Astrocyte of the hippocampus (primary cell): ENCODE measurements around the gene CCDC150.
A peak's percentile ranks its signal among the peaks of the same experiment; 100 is the strongest.
"Not testable (repeated sequence)": the region's sequence is repeated elsewhere in the genome, so short reads cannot be mapped to it uniquely, and the experiment has no call there.

Experiments
- DNase-seq: peaks from one replicate; pipeline ENCODE4 v3.0.0; 2011; ENCODE audit warnings: low read depth, low spot score

CCDC150 gene

GRCh38 chr2:196711625-196712024 is 72.1 kb downstream of the CCDC150 start:
- no peak for DNase-seq

DNA sequence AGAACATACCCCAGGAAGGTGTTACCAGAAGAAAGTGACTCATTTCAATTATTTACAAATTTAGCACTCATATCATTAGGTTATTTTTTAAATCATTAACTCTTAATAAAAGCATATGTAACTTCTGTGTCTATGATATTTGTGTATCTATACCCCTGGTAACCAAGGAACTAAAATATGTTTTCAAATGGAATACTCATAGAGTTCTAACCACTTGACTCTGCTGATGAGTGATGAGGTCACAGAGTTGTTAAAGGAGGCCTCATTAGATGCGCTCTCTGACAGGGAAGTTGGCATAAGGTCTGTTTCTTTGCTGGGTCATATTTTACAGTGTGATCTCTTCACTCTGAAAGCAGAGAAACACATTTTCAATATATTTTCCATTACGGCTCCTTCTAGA is 73.4 kb downstream of the CCDC150 start:
- DNase-seq = no peak

- no peak for DNase-seq
These were observed 79.0 kb downstream of the CCDC150 start for GRCh38 chr2:196718419-196719109.

DNA sequence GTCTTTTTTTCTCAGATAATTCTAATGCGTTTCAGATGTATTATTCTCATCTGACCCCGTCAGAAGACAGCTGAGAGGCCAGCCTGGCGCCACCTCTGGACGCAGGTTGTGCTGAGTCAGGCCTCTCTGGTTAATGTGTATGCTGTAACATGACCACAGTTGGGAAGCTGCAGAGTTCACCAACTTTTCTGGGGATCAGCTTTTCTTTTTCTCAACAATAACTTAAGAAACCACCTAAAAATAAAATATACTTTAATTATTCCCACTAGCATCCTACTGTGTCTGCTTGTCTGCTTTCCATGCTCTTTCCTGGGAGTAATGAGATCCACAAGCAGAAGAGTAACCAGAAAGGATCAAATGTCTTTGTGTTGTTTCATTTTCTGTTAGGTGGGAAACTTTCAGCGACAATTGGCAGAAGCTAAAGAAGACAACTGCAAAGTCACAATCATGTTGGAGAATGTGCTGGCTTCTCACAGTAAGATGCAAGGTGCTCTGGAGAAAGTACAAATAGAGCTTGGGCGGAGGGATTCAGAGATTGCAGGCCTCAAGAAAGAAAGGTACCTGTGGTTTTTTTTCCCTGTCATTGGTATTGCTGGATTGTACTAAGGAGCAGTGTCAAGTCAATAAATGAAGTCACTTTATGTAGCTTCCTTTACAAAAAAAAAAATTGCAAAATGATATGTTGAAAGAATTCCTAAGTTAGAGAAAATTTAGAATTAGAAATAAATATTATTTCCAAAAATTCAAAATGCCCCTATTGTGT is 79.8 kb downstream of the CCDC150 start:
- peak; percentile 45 for DNase-seq

DNA sequence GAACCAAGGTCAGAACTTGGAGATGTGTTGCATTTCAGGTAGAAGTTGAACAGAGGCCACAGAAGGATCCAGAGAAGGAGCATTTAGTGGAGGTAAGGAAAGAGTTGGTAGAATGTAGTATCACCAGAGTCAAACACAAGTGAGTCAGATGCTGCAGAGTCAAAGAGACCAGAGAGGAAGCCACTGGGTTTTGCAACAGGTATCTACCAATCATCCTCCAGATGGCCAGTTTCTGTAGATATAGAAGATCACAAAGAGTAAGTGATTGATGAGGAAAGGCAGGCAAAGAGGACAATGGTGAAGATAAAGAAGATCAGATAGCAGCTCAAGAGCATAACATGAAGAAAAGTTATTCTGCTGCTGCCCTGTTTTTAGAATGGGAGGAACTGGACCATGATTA is 84.1 kb downstream of the CCDC150 start:
- DNase-seq = no peak

DNA sequence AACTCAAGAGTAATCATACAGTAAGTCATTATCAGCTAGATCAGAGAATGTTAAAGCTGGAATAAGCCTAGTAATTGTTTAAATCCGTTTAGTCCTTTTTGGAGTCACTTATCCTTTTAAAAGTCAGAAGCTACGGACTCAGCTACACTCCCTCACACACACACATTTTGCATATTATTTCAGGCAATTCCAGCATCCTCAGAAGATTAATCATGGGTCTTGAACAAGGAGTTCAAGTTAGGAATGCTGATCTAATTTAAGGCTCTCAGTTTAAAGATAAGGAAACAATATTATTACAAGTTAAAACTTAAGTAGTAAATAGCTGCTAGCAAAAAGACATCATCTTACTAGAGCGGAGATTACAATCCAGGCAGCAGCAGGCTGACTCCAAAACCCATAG is 85.7 kb downstream of the CCDC150 start:
- peak; percentile 4 for DNase-seq

- no peak for DNase-seq
These were observed 86.4 kb downstream of the CCDC150 start for GRCh38 chr2:196725882-196726281.

GRCh38 chr2:196729418-196729817 is 89.9 kb downstream of the CCDC150 start:
- DNase-seq = no peak

GRCh38 chr2:196736646-196737045 is 97.1 kb downstream of the CCDC150 start:
- DNase-seq = not testable (repeated sequence)

DNA sequence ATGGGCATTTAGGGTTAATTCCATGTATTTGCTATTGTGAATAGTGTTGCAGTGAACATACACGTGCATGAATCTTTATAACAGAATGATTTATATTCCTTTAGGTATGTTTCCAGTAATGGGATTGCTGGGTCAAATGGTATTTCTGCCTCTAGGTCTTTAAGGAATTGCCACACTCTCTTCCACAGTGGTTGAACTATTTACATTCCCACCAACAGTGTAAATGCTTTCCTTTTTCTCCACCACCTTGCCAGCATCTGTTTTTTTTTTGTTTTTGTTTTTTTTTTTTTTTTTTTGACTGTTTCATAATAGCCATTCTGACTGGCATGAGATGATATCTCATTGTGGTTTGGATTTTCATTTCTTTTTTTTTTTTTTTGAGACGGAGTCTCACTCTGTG is 97.5 kb downstream of the CCDC150 start:
- DNase-seq = no peak

DNA sequence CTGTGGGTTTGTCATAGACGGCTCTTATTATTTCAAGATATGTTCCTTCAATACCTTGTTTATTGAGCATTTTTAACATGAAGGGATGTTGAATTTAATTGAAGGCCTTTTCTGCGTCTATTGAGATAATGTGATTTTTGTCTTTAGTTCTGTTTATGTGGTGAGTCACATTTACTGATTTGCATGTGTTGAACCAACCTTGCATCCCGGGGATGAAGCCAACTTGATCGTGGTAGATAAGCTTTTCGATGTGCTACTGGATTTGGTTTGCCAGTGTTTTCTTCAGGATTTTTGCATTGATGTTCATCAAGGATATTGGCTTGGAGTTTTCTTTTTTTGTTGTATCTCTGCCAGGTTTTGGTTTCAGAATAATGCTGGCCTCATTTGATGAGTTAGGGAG is 99.5 kb downstream of the CCDC150 start:
- peak; percentile 52 for DNase-seq

GRCh38 chr2:196742216-196742615 is 102.7 kb downstream of the CCDC150 start:
- DNase-seq = no peak

- no peak for DNase-seq
These were observed 103.2 kb downstream of the CCDC150 start for GRCh38 chr2:196742685-196743084.

- DNase-seq = no peak
These were observed 103.7 kb downstream of the CCDC150 start for GRCh38 chr2:196743165-196743564.

DNA sequence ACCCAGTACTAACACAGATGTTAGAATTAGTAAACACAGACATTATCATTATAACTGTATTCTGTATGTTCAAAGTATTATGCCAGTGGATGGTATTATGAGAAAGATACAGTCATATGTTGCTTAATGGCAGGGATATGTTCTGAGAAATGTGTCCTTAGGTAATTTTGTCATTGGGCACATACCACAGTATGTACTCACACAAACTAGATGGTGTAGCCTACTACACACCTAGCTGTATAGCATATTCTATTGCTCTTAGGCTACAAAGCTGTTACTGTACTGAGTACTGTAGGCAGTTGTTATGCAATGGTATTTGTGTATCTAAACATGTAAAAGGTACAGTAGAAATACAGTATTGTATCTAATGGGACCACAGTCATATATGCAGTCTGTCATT is 106.2 kb downstream of the CCDC150 start:
- DNase-seq = no peak

DNA sequence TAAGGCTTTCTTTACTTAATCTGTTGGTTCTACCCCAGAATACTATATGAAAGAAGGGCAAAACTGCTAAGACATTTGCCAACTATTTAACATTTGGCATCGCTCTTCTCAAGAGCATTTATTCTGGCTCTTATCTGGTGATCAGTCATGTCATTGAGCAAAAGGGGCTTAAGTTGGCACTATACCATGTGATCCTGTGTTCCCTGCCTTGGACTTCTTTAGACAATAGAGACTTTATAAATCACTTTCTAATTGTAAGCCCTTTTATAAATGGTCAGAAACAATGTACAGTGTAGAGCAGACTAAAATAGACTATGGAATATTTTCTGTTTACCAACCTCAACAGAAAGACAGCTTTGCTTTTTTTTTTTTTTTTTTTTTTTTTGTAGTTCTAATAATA is 107.9 kb downstream of the CCDC150 start:
- DNase-seq = no peak

DNA sequence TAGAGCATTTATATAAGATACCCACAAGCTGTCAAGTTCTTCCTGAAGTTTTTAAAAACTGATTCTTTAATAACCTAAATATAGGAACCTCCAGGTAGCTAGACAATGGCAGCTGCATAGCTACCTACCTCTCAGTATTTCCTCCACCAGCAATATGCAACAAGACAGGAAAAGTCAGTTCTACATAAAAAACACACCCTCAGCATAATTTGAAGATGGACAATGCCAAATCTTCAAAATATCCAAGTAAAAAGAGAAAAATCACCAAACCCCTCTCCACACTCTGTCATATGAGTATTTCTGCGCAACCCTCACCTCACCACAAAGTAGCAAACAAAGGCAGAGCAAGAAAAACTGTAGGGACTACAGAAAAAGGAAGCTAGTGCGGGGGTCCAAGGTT is 108.6 kb downstream of the CCDC150 start:
- DNase-seq = no peak

DNA sequence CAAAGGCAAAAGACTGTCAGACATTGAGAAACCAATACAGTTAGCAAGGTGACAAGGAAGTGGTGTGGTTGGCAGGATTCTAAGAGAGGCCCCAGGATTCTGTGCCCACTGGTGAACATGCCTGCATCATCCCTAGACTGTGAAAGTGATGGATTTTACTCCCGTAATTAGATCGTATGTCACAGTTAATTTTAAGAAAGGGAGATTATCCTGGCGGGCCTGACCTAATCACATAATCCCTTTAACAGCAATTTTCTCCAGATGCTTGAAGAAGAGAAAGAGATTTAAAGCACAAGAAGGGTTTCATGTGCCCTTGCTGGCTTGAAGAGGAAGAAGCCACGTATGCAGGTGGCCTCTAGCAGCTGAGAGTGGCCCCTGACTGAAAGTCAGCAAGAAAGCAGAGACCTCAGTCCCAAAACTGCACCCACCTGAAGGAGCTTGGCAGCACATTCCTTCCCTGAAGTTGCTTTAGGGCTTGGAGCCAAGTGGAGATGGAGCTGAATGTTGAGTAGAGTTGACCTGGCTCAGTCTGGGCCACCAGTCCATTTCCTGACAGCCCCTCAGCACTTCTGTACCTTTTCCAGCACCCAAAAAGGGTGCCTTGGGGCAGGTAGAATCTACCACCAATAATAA is 110.9 kb downstream of the CCDC150 start:
- DNase-seq = no peak

DNA sequence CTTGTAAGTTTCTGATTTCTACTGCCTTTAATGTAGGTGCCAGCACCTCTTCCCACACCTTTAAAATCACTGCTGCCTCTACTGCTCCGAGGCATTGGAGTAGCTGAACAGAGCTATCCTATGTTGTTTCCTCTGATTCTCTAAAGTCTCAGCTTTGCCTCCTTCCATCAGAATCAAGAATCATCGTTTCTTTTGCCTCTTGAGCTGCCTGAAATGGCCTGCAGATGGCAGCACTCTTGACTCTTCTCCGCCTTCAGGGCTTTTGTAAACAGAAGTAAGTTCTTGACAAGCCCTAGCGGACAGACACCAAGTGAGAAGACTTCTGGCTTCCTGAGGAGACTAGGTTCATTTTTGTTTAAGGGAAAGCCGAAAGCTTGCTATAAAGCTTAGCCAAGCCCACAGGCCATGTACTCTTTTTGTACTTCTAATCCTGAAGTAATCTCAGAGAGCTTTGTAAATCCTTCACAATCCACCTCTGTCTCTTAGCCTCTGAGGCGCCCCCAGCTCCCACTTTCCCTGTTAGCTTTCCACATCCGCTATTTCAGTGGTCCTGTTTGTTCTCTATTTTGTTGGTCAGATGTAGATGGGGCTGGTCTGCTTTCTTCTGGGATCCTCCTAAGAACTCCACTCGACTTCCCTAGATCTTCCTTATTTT is 111.6 kb downstream of the CCDC150 start:
- DNase-seq = peak; percentile 46

DNA sequence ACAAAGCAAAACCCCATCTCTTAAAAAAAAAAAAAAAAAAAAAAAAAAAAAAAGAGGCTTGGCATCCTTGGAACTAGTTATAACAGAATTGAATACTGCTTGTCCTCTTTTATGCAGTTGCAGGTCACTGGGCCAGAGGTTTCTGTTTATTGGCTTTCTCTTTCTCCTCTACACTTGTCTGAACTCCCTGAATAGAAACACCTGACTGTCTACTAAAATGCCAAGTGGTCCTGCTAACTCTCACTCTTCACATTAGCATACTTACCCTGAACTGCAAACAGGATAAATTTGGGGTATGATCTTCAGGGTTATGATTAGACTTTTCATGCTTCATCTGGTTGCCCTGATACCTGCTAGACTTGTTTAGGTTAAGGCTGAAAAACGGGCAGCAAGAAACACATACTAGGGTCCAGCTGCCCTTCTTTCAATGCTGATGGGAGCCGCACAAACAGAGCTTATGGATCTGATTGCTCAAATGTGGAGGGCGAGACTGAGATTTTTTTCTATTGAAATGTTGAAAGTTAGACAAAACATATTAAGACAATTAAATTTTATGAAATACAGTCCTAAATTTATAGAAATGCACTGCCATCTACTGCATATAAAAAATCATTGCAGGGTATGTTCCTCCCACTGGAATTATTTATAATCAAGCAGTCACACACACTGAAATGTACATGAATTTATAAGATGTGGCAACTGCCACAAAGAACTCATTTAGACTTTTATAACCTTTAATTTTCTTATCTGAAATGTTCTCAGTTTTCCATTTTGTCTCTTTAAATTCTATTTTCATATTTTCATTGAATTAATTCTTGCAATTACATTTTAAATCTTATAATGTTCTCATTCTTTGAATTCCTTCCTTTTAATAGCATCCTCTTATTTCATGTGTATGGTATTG is 119.2 kb downstream of the CCDC150 start:
- peak; percentile 28 for DNase-seq

DNA sequence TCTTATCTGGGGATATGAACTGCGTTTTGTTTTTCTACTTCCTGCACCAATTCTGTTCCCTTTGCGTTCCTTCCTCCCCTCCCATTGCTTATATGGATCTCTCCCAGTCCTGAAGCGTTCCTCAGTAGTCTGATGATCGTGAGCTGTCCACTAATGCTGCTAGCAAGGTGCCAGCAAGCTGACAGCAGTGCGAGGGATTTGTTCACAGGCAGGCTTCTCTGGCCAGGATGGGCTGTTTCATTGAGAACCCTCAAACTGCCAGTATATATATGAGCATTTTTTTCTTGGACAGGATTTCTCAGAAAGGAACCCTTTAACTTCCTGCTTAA is 119.8 kb downstream of the CCDC150 start:
- DNase-seq = no peak
